Panc1 (cell line): Measurements from ENCODE around the gene ZBTB25. TPM values are rescaled to one million over a fixed set of nuclear protein-coding genes. Genes with fewer than 3 reads are reported as not detected.
A peak's percentile ranks its signal among the peaks of the same experiment; 100 is the strongest.

Source experiments
- ATAC-seq: fragments of 200-7000 bp; cut with Tn5 transposase; 2 replicates; pipeline ENCODE4 v1.9.1; 2020; ENCODE audit warnings: mild to moderate bottlenecking, moderate library complexity
- BruUV-seq: library from RNA; stranded (reverse); fragments of 400-500 nt; replicated peaks from 2 replicates; lab custom pipeline; 2021; lab: Mats Ljungman, UMichigan
- CTCF ChIA-PET: fragments of 300-600 bp; sonication (Branson Sonifier 250); formaldehyde crosslinking; loops from one replicate; lab custom pipeline; 2022; ENCODE audit warnings: antibody characterized with exemption; lab: Charles Lee
- POLR2A ChIA-PET: fragments of 300-600 bp; sonication (Branson Sonifier 250); formaldehyde crosslinking; loops from one replicate; lab custom pipeline; 2022; ENCODE audit warnings: antibody characterized with exemption; lab: Charles Lee
- DNase-seq: peaks from one replicate; pipeline ENCODE4 v3.0.0-alpha.2; 2010; ENCODE audit warnings: low read depth, low spot score
- H3K27ac ChIP-seq: 2 replicates; pipeline ENCODE4 v1.5.1; 2011; ENCODE audit warnings: mild to moderate bottlenecking, low read length, inconsistent platforms
- H3K27me3 ChIP-seq: fragments of 200-500 bp; sonication (Bioruptor generic); 2 replicates; pipeline ENCODE4 v1.6.0; 2014; ENCODE audit warnings: low read length, inconsistent platforms; ENCODE audit not compliant: control insufficient read depth, insufficient read depth
- H3K36me3 ChIP-seq: fragments of 200-500 bp; sonication (Bioruptor generic); 2 replicates; pipeline ENCODE4 v1.5.1; 2014; ENCODE audit warnings: inconsistent platforms, mild to moderate bottlenecking, low read length, moderate library complexity; ENCODE audit not compliant: control insufficient read depth, insufficient read depth
- H3K4me1 ChIP-seq: 2 replicates; pipeline ENCODE4 v1.5.1; 2011; ENCODE audit warnings: inconsistent platforms, mild to moderate bottlenecking, low read length, moderate library complexity; ENCODE audit not compliant: control insufficient read depth, insufficient read depth
- H3K4me3 ChIP-seq, 2 experiments: 2 replicates each; pipeline ENCODE4 v1.5.1; 2011 to 2012; ENCODE audit warnings: low read depth in 2 of 2, low read length in 2 of 2, mild to moderate bottlenecking in 2 of 2, inconsistent platforms in 1 of 2, moderate library complexity in 1 of 2
- H3K9me3 ChIP-seq: fragments of 200-500 bp; sonication (Bioruptor generic); 2 replicates; pipeline ENCODE4 v1.5.1; 2014; ENCODE audit warnings: low read depth, mild to moderate bottlenecking, inconsistent platforms, low read length, moderate library complexity; ENCODE audit not compliant: control insufficient read depth, insufficient read depth
- POLR2AphosphoS5 ChIP-seq: IDR thresholded peaks from 2 replicates; pipeline ENCODE4 v1.6.1; 2012; ENCODE audit warnings: mild to moderate bottlenecking, low read depth, low read length, moderate library complexity
- SIN3A ChIP-seq: IDR thresholded peaks from 2 replicates; pipeline ENCODE4 v1.6.1; 2012; ENCODE audit warnings: low read depth, mild to moderate bottlenecking, low read length, moderate library complexity, borderline replicate concordance; ENCODE audit not compliant: insufficient read depth
- TCF7L2 ChIP-seq: IDR thresholded peaks from 2 replicates; pipeline ENCODE4 v1.6.1; 2011; ENCODE audit warnings: mild to moderate bottlenecking, low read depth, low read length, inconsistent platforms
- in situ Hi-C: cut with HindIII; loops from 2 replicates; pipeline ENCODE4 v1.10.0; 2016; ENCODE audit warnings: low sequenced_read_pairs, low pct_unique_long_range_greater_than_20kb
- intact Hi-C: fragments of 100-400 bp; cut with micrococcal nuclease; formaldehyde crosslinking; loops from one replicate; pipeline ENCODE4 v1.10.0; 2022; ENCODE audit not compliant: unreplicated experiment
- total RNA-seq: library from RNA; stranded (reverse); gene quantifications from one replicate; pipeline ENCODE4 v1.2.1, GENCODE V29; 2021; ENCODE audit not compliant: unreplicated experiment
- TF ChIP-seq, protein P1 (sequence below): fragments of 450-650 bp; IDR thresholded peaks from 2 replicates; pipeline ENCODE4 v1.5.1; 2017; ENCODE audit warnings: mild to moderate bottlenecking
- TF ChIP-seq, protein P2 (sequence below), 2 experiments: IDR thresholded peaks; 2 replicates each; pipeline ENCODE4 v1.6.1; 2011 to 2012; ENCODE audit warnings: low read depth in 2 of 2, control low read depth in 1 of 2, low read length in 1 of 2, mild to moderate bottlenecking in 1 of 2, moderate library complexity in 1 of 2; ENCODE audit not compliant: insufficient read depth in 1 of 2

Gene ZBTB25
- total RNA-seq, 1 experiment from 2014 or later = 9.0 TPM

DNA sequence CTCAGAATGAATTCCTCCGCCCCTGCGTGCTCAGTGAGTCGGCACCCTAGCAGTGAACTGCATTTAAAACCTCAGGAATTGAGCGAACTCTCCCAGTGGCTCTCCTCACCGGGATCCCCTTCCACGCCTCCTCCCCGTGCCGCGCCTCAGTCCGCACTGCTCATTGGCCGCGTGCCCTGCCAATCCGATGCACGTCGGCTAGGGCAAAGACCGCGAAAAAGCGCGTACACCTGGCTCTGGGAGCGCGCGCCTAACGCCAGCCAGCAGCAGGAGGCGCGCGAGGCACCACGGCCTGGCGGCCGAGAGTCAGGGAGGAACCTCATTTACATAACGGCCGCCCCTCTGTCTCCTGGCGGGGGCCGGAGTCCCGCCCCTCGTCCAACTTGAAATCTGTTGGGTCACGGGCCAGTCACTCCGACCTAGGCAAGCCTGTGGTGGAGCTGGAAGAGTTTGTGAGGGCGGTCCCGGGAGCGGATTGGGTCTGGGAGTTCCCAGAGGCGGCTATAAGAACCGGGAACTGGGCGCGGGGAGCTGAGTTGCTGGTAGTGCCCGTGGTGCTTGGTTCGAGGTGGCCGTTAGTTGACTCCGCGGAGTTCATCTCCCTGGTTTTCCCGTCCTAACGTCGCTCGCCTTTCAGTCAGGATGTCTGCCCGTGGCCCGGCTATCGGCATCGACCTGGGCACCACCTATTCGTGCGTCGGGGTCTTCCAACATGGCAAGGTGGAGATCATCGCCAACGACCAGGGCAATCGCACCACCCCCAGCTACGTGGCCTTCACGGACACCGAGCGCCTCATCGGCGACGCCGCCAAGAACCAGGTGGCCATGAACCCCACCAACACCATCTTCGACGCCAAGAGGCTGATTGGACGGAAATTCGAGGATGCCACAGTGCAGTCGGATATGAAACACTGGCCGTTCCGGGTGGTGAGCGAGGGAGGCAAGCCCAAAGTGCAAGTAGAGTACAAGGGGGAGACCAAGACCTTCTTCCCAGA lies 36.9 kb upstream of the ZBTB25 start, which contains the start of gene HSPA2:
HSPA2 (plus strand) TSS at position 534 of the 995 bp plus-strand sequence; CDS start at position 643, 109 bp downstream.
- in situ Hi-C loops = no loop called here

GRCh38 chr14:64536488-64537245 lies 33.0 kb upstream of the ZBTB25 start:
- Histone ChIP-seq H3K27ac (no peak overlapping the region), H3K9me3 (no peaks in the 10 kb centered on the region), H3K27me3 (no peaks in the 10 kb centered on the region), H3K4me3 (no peak overlapping the region), H3K36me3 (no peaks in the 10 kb centered on the region), H3K4me1 (no peaks in the 10 kb centered on the region)
- no peak for DNase-seq
- ChIA-PET POLR2A (interaction anchor here (0.6 kb wide), 1 partner anchor 17 kb away, joined by 3 read pairs; no protein-coding TSS in a partner anchor), CTCF (no interaction called here)
- intact Hi-C loops = no loop called here
- BruUV-seq = no TSS peak
- no peak for ATAC-seq
- in situ Hi-C loops = no loop called here
- TF ChIP-seq, protein P1, sequence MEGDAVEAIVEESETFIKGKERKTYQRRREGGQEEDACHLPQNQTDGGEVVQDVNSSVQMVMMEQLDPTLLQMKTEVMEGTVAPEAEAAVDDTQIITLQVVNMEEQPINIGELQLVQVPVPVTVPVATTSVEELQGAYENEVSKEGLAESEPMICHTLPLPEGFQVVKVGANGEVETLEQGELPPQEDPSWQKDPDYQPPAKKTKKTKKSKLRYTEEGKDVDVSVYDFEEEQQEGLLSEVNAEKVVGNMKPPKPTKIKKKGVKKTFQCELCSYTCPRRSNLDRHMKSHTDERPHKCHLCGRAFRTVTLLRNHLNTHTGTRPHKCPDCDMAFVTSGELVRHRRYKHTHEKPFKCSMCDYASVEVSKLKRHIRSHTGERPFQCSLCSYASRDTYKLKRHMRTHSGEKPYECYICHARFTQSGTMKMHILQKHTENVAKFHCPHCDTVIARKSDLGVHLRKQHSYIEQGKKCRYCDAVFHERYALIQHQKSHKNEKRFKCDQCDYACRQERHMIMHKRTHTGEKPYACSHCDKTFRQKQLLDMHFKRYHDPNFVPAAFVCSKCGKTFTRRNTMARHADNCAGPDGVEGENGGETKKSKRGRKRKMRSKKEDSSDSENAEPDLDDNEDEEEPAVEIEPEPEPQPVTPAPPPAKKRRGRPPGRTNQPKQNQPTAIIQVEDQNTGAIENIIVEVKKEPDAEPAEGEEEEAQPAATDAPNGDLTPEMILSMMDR = no peak
- TF ChIP-seq, protein P2, sequence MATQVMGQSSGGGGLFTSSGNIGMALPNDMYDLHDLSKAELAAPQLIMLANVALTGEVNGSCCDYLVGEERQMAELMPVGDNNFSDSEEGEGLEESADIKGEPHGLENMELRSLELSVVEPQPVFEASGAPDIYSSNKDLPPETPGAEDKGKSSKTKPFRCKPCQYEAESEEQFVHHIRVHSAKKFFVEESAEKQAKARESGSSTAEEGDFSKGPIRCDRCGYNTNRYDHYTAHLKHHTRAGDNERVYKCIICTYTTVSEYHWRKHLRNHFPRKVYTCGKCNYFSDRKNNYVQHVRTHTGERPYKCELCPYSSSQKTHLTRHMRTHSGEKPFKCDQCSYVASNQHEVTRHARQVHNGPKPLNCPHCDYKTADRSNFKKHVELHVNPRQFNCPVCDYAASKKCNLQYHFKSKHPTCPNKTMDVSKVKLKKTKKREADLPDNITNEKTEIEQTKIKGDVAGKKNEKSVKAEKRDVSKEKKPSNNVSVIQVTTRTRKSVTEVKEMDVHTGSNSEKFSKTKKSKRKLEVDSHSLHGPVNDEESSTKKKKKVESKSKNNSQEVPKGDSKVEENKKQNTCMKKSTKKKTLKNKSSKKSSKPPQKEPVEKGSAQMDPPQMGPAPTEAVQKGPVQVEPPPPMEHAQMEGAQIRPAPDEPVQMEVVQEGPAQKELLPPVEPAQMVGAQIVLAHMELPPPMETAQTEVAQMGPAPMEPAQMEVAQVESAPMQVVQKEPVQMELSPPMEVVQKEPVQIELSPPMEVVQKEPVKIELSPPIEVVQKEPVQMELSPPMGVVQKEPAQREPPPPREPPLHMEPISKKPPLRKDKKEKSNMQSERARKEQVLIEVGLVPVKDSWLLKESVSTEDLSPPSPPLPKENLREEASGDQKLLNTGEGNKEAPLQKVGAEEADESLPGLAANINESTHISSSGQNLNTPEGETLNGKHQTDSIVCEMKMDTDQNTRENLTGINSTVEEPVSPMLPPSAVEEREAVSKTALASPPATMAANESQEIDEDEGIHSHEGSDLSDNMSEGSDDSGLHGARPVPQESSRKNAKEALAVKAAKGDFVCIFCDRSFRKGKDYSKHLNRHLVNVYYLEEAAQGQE (IDR thresholded peaks at IDR 0.05; ENCODE audit: insufficient read depth in 1 of 2, low read depth in 2 of 2, low read length in 1 of 2) = no peak
- TF ChIP-seq POLR2AphosphoS5 = no peak
- TF ChIP-seq TCF7L2 = no peak
- TF ChIP-seq SIN3A = no peak

More for the DNA sequence above, 36.9 kb upstream of the ZBTB25 start, which contains the start of gene HSPA2:
- Histone ChIP-seq H3K36me3 (no peaks in the 10 kb centered on the region), H3K27ac (peak within 1 kb of the TSS; percentile 89), H3K9me3 (no peaks in the 10 kb centered on the region), H3K4me1 (no peaks in the 10 kb centered on the region; the same call in 1 of the 2 replicates), H3K27me3 (no peaks in the 10 kb centered on the region), H3K4me3 (peak within 1 kb of the TSS; percentile 50 to 58)
- ChIA-PET CTCF (no interaction called here), POLR2A (interaction anchor here (0.6 kb wide), 3 partner anchors 30 to 102 kb away, joined by 3 to 15 read pairs (median 9); no protein-coding TSS in a partner anchor)
- TSS peak; percentile 62 for BruUV-seq
- TF ChIP-seq TCF7L2 (no peak), SIN3A (no peak), POLR2AphosphoS5 (peak; percentile 55)
- TF ChIP-seq, protein P2 (IDR thresholded peaks at IDR 0.05; ENCODE audit: insufficient read depth in 1 of 2, low read depth in 2 of 2, low read length in 1 of 2) = no peak
- TF ChIP-seq, protein P1 = peak; percentile 84
- ATAC-seq (peak; percentile 96), DNase-seq (peak; percentile 69)
- intact Hi-C loops = loop anchor here (10.0 kb wide), 1 partner anchor 94 kb away; no protein-coding TSS in a partner anchor
